Stimulated activated CD4-positive, alpha-beta T cell treated with anti-CD3 and anti-CD28 coated beads, Interleukin-2, amount 100 ng/mL, for 48 hours (primary cell): ENCODE results near the gene CLIC3.
A peak's percentile ranks its signal among the peaks of the same experiment; 100 is the strongest.

ENCODE experiments used
- DNase-seq, 2 donors: peaks; one replicate each; pipeline ENCODE4 v3.0.0-alpha.2; 2020

Gene CLIC3

GRCh38 chr9:136997830-136998234 is 1.5 kb upstream of the CLIC3 start:
- DNase-seq: no peak

GRCh38 chr9:136997371-136997770 is 1.0 kb upstream of the CLIC3 start:
- no peak for DNase-seq

GRCh38 chr9:136995772-136996311 is 526 bp downstream of the CLIC3 start:
- no peak for DNase-seq

- no peak for DNase-seq
Measured at GRCh38 chr9:136995362-136995761, 1.0 kb downstream of the CLIC3 start.

GRCh38 chr9:136994888-136995230 is 1.5 kb downstream of the CLIC3 start:
- DNase-seq: no peak

- DNase-seq: no peak
Measured at GRCh38 chr9:136994180-136994887, 2.0 kb downstream of the CLIC3 start.

GRCh38 chr9:136992819-136993369 is 3.5 kb downstream of the CLIC3 start:
- DNase-seq: no peak

GRCh38 chr9:136991993-136992818 is 4.2 kb downstream of the CLIC3 start, which contains the start of gene PAXX:
TSS of gene PAXX (plus strand) at chr9:136992422. CDS start at chr9:136992444, 22 bp downstream.
- peak; percentile 96 to 97 for DNase-seq

- no peak for DNase-seq
Measured at GRCh38 chr9:136990242-136990911, 6.0 kb downstream of the CLIC3 start.

- no peak for DNase-seq
Measured at GRCh38 chr9:136988872-136989271, 7.5 kb downstream of the CLIC3 start.

GRCh38 chr9:136985853-136986252 is 10.5 kb downstream of the CLIC3 start:
- DNase-seq: no peak

GRCh38 chr9:136985027-136985602 is 11.3 kb downstream of the CLIC3 start:
- no peak for DNase-seq

GRCh38 chr9:136984464-136985026 is 11.8 kb downstream of the CLIC3 start:
- DNase-seq: no peak

GRCh38 chr9:136983656-136984314 is 12.6 kb downstream of the CLIC3 start:
- DNase-seq: no peak

GRCh38 chr9:136983167-136983566 is 13.2 kb downstream of the CLIC3 start:
- DNase-seq: no peak

- DNase-seq: no peak
Measured at GRCh38 chr9:136982232-136983051, 13.9 kb downstream of the CLIC3 start, which contains the start of gene LCNL1. TSS of gene LCNL1 (plus strand) at chr9:136982993. CDS start at chr9:136983587, 594 bp downstream.

- no peak for DNase-seq
Measured at GRCh38 chr9:136981588-136982231, 14.7 kb downstream of the CLIC3 start.

- DNase-seq: no peak
Measured at GRCh38 chr9:136980669-136981478, 15.5 kb downstream of the CLIC3 start.
